ENCODE data around the gene BRINP1. TPM values are rescaled to one million over a fixed set of nuclear protein-coding genes. Genes with fewer than 3 reads are reported as not detected.

BRINP1 gene
- total RNA-seq, 1 experiment from 2014 or later = not detected

GRCh38 chr9:119278171-119278570, 91.1 kb downstream of the BRINP1 start:
- TF ChIP-seq, protein P1, sequence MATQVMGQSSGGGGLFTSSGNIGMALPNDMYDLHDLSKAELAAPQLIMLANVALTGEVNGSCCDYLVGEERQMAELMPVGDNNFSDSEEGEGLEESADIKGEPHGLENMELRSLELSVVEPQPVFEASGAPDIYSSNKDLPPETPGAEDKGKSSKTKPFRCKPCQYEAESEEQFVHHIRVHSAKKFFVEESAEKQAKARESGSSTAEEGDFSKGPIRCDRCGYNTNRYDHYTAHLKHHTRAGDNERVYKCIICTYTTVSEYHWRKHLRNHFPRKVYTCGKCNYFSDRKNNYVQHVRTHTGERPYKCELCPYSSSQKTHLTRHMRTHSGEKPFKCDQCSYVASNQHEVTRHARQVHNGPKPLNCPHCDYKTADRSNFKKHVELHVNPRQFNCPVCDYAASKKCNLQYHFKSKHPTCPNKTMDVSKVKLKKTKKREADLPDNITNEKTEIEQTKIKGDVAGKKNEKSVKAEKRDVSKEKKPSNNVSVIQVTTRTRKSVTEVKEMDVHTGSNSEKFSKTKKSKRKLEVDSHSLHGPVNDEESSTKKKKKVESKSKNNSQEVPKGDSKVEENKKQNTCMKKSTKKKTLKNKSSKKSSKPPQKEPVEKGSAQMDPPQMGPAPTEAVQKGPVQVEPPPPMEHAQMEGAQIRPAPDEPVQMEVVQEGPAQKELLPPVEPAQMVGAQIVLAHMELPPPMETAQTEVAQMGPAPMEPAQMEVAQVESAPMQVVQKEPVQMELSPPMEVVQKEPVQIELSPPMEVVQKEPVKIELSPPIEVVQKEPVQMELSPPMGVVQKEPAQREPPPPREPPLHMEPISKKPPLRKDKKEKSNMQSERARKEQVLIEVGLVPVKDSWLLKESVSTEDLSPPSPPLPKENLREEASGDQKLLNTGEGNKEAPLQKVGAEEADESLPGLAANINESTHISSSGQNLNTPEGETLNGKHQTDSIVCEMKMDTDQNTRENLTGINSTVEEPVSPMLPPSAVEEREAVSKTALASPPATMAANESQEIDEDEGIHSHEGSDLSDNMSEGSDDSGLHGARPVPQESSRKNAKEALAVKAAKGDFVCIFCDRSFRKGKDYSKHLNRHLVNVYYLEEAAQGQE (IDR thresholded peaks at IDR 0.05; ENCODE audit: insufficient read depth in 1 of 2, low read depth in 2 of 2, low read length in 1 of 2) = no peak
- no peak for TF ChIP-seq CTCF (IDR thresholded peaks at IDR 0.05)
- no peak for TF ChIP-seq SIN3A (IDR thresholded peaks at IDR 0.05; ENCODE audit: borderline replicate concordance, insufficient read depth, low read depth, low read length)
- no peak for TF ChIP-seq TCF7L2 (IDR thresholded peaks at IDR 0.05; ENCODE audit: low read depth, low read length)
- TF ChIP-seq POLR2AphosphoS5 (IDR thresholded peaks at IDR 0.05; ENCODE audit: low read depth, low read length) = no peak
- Histone ChIP-seq H3K4me1 (ENCODE audit: control insufficient read depth, insufficient read depth, low read length) (no peaks in the 10 kb centered on the region), H3K9me3 (ENCODE audit: control insufficient read depth, insufficient read depth, low read depth, low read length) (no peaks in the 10 kb centered on the region), H3K36me3 (ENCODE audit: control insufficient read depth, insufficient read depth, low read length) (no peaks in the 10 kb centered on the region), H3K4me3 (ENCODE audit: low read depth in 2 of 2, low read length in 2 of 2) (no peak overlapping the region), H3K27me3 (ENCODE audit: control insufficient read depth, insufficient read depth, low read length) (no peaks in the 10 kb centered on the region), H3K27ac (ENCODE audit: low read length) (no peak overlapping the region)
- ChIA-PET POLR2A (no interaction called here), CTCF (no interaction called here)
- DNase-seq (ENCODE audit: low read depth, low spot score) (no peak), ATAC-seq (no peak)
- no TSS peak for BruUV-seq (replicated peaks)
- intact Hi-C loops (cut with micrococcal nuclease; ENCODE audit: unreplicated experiment) = no loop called here
- in situ Hi-C loops (cut with HindIII; ENCODE audit: low pct_unique_long_range_greater_than_20kb, low sequenced_read_pairs) = no loop called here

DNA sequence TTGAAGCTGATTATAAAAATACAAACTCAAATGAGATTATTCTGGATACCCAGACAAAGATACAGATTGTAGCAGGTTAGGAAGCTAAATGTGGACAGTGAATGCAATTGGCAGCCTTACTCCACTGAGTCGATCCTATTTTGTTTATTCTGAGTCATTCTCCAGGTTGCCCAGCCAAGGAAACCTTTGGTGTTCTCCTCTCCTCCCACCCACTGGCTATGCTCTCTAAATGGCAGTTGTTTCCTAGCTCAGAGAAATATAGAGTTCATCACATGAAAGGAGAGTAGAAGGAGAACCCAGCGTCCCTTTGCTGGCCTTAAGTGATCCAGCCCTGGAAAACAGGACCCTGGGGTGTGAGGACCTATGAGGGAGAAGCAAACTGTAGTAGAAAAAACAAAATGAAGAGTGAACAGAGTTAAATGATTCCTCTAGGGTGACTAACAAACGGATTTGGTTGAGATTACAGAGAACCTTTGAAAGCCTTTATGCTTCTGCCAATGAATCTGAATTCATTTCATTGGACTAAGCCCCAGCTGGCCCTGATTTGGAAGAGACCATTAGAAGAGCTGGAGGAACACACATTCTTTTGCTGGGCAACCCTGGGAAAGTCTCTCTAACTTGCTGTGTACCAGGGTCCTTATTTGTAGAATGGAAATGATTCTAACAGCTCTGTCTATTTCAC, 95.1 kb downstream of the BRINP1 start:
- Histone ChIP-seq H3K4me3 (ENCODE audit: low read depth in 2 of 2, low read length in 2 of 2) (no peak overlapping the region), H3K4me1 (ENCODE audit: control insufficient read depth, insufficient read depth, low read length) (no peaks in the 10 kb centered on the region), H3K27ac (ENCODE audit: low read length) (no peak overlapping the region), H3K36me3 (ENCODE audit: control insufficient read depth, insufficient read depth, low read length) (no peaks in the 10 kb centered on the region), H3K27me3 (ENCODE audit: control insufficient read depth, insufficient read depth, low read length) (no peaks in the 10 kb centered on the region), H3K9me3 (ENCODE audit: control insufficient read depth, insufficient read depth, low read depth, low read length) (no peaks in the 10 kb centered on the region)
- DNase-seq (ENCODE audit: low read depth, low spot score) = no peak
- in situ Hi-C loops (cut with HindIII; ENCODE audit: low pct_unique_long_range_greater_than_20kb, low sequenced_read_pairs) (no loop called here), intact Hi-C loops (cut with micrococcal nuclease; ENCODE audit: unreplicated experiment) (no loop called here)
- no TSS peak for BruUV-seq (replicated peaks)
- POLR2A ChIA-PET = no interaction called here
- no peak for ATAC-seq
- no peak for TF ChIP-seq TCF7L2 (IDR thresholded peaks at IDR 0.05; ENCODE audit: low read depth, low read length)
- TF ChIP-seq CTCF (IDR thresholded peaks at IDR 0.05) = no peak
- CTCF ChIA-PET = no interaction called here

All from Panc1 (cell line).